Upper lobe of left lung (tissue), 6 donors: ENCODE measurements around the gene GABRA5. TPM values are rescaled to one million over a fixed set of nuclear protein-coding genes. Genes with fewer than 3 reads are reported as not detected.

Experiments
- ATAC-seq, 2 donors: fragments of 200-7000 bp; cut with Tn5 transposase; one replicate each; pipeline ENCODE4 v1.9.1; 2022; ENCODE audit warnings: mild to moderate bottlenecking in 2 of 2, moderate library complexity in 2 of 2; ENCODE audit not compliant: low FRiP score in 2 of 2
- DNase-seq, 2 donors: peaks; one replicate each; pipeline ENCODE4 v3.0.0-alpha.2; 2019 to 2020
- H3K27ac ChIP-seq, 4 donors: fragments of 200-600 bp; sonication (generic); one replicate each; pipeline ENCODE4 v1.5.1; 2016 to 2019
- H3K27me3 ChIP-seq, 4 donors: fragments of 200-600 bp; sonication (generic); one replicate each; pipeline ENCODE4 v1.5.1; 2017 to 2019
- H3K36me3 ChIP-seq, 4 donors: fragments of 200-600 bp; sonication (generic); one replicate each; pipeline ENCODE4 v1.5.1; 2016 to 2019
- H3K4me1 ChIP-seq, 4 donors: fragments of 200-600 bp; sonication (generic); one replicate each; pipeline ENCODE4 v1.5.1; 2018 to 2019
- H3K4me3 ChIP-seq, 4 donors: fragments of 200-600 bp; sonication (generic); one replicate each; pipeline ENCODE4 v1.5.1; 2017 to 2019; ENCODE audit warnings: mild to moderate bottlenecking in 2 of 4, moderate library complexity in 1 of 4
- H3K9me3 ChIP-seq, 4 donors: fragments of 200-600 bp; sonication (generic); one replicate each; pipeline ENCODE4 v1.5.1; 2018 to 2019
- CTCF ChIP-seq, 6 experiments: fragments of 450-650 bp in 4 of 6; fragments of 200-600 bp in 2 of 6; sonication (generic) in 2 of 6; IDR thresholded peaks; one replicate each; pipeline ENCODE4 v1.5.1; 2016 to 2019; ENCODE audit warnings: antibody characterized with exemption in 6 of 6
- EP300 ChIP-seq, 4 donors: sonication (generic); formaldehyde crosslinking; IDR thresholded peaks; one replicate each; pipeline ENCODE4 v1.5.1; 2017; ENCODE audit warnings: antibody characterized with exemption in 4 of 4, control low read depth in 2 of 4
- POLR2A ChIP-seq, 4 donors: fragments of 450-650 bp; IDR thresholded peaks; one replicate each; pipeline ENCODE4 v1.5.1; 2016 to 2017; ENCODE audit warnings: antibody characterized with exemption in 4 of 4, mild to moderate bottlenecking in 2 of 4
- POLR2AphosphoS5 ChIP-seq, 2 donors: sonication (generic); formaldehyde crosslinking; IDR thresholded peaks; one replicate each; pipeline ENCODE4 v1.5.1; 2017; ENCODE audit warnings: antibody characterized with exemption in 2 of 2
- WGBS, 2 donors: methylation state at CpG; one replicate each; pipeline ENCODE4 v1.1.5; 2017 to 2018; 5-methylcytosine and 5-hydroxymethylcytosine counted together
- total RNA-seq, 6 donors: library from RNA; depleted of rRNA in 4 of 6; stranded (reverse); fragments of >200 nt in 4 of 6; gene quantifications; one replicate each; pipeline versions ENCODE4 v1.1.0 to v1.2.1, GENCODE V29; 2016 to 2021
- donor health status: DM: no; HTN: no; CAD: no; lungs with moderate emphysema.
- donor health status: DM: no; HTN: yes; CAD: no; lungs with severe emphysema.

Gene GABRA5
- total RNA-seq, 6 donors from 2014 or later: 0.30 TPM; not detected in 5

- Histone ChIP-seq H3K9me3 (no peaks in the 10 kb centered on the region), H3K4me1 (no peaks in the 10 kb centered on the region), H3K4me3 (no peak overlapping the region), H3K36me3 (no peaks in the 10 kb centered on the region), H3K27me3 (no peaks in the 10 kb centered on the region), H3K27ac (no peak overlapping the region)
- no peak for ATAC-seq
- no peak for TF ChIP-seq CTCF (IDR thresholded peaks at IDR 0.05)
- TF ChIP-seq POLR2AphosphoS5 (IDR thresholded peaks at IDR 0.05): no peak
- TF ChIP-seq POLR2A (IDR thresholded peaks at IDR 0.05): no peak
- no peak for TF ChIP-seq EP300 (IDR thresholded peaks at IDR 0.05)
- no peak for DNase-seq
- WGBS, 2 donors: 69 to 77% methylated on average over 8 of the region's 8 CpGs
These were observed 61.2 kb downstream of the GABRA5 start for GRCh38 chr15:26928051-26928450.

GRCh38 chr15:26929588-26929987, 62.7 kb downstream of the GABRA5 start:
- ATAC-seq (peak; percentile 12 to 34), DNase-seq (peak in 1 of 2 donors; percentile 24)
- Histone ChIP-seq H3K27me3 (no peaks in the 10 kb centered on the region), H3K4me1 (no peaks in the 10 kb centered on the region), H3K9me3 (no peaks in the 10 kb centered on the region), H3K36me3 (no peaks in the 10 kb centered on the region), H3K4me3 (no peak overlapping the region), H3K27ac (no peak overlapping the region)
- 80 to 83% methylated on average over 3 to 4 of the region's 4 CpGs for WGBS, 2 donors
- TF ChIP-seq POLR2AphosphoS5 (IDR thresholded peaks at IDR 0.05): no peak
- no peak for TF ChIP-seq CTCF (IDR thresholded peaks at IDR 0.05)
- TF ChIP-seq EP300 (IDR thresholded peaks at IDR 0.05): no peak
- TF ChIP-seq POLR2A (IDR thresholded peaks at IDR 0.05): no peak

- no peak for TF ChIP-seq EP300 (IDR thresholded peaks at IDR 0.05)
- TF ChIP-seq POLR2A (IDR thresholded peaks at IDR 0.05): no peak
- no peak for TF ChIP-seq CTCF (IDR thresholded peaks at IDR 0.05)
- no peak for TF ChIP-seq POLR2AphosphoS5 (IDR thresholded peaks at IDR 0.05)
- no peaks in the 10 kb centered on the region for H3K4me1 ChIP-seq
- no peak overlapping the region for H3K4me3 ChIP-seq
- WGBS, 2 donors: 84 to 91% methylated on average over 6 of the region's 6 CpGs
- no peak for ATAC-seq
- no peak for DNase-seq
- H3K27ac ChIP-seq: no peak overlapping the region
- no peaks in the 10 kb centered on the region for H3K36me3 ChIP-seq
- no peaks in the 10 kb centered on the region for H3K27me3 ChIP-seq
- H3K9me3 ChIP-seq: no peaks in the 10 kb centered on the region
These were observed 68.0 kb downstream of the GABRA5 start for GRCh38 chr15:26934848-26935247.

GRCh38 chr15:26935322-26935721, 68.5 kb downstream of the GABRA5 start:
- WGBS, 2 donors: 88 to 92% methylated on average over 11 to 12 of the region's 12 CpGs
- H3K27ac ChIP-seq: no peak overlapping the region
- H3K9me3 ChIP-seq: no peaks in the 10 kb centered on the region
- H3K4me1 ChIP-seq: no peaks in the 10 kb centered on the region
- no peaks in the 10 kb centered on the region for H3K27me3 ChIP-seq
- no peak for ATAC-seq
- H3K36me3 ChIP-seq: no peaks in the 10 kb centered on the region
- peak in 1 of 2 donors; percentile 59 for DNase-seq
- H3K4me3 ChIP-seq: no peak overlapping the region
- no peak for TF ChIP-seq POLR2A (IDR thresholded peaks at IDR 0.05)
- TF ChIP-seq POLR2AphosphoS5 (IDR thresholded peaks at IDR 0.05): no peak
- TF ChIP-seq EP300 (IDR thresholded peaks at IDR 0.05): no peak
- TF ChIP-seq CTCF (IDR thresholded peaks at IDR 0.05): no peak

GRCh38 chr15:26936502-26936901, 69.6 kb downstream of the GABRA5 start:
- no peaks in the 10 kb centered on the region for H3K4me1 ChIP-seq
- TF ChIP-seq CTCF (IDR thresholded peaks at IDR 0.05): no peak
- TF ChIP-seq POLR2AphosphoS5 (IDR thresholded peaks at IDR 0.05): no peak
- TF ChIP-seq EP300 (IDR thresholded peaks at IDR 0.05): no peak
- TF ChIP-seq POLR2A (IDR thresholded peaks at IDR 0.05): no peak
- no peak overlapping the region for H3K4me3 ChIP-seq
- WGBS, 2 donors: 96 to 100% methylated on average over 1 to 5 of the region's 5 CpGs
- DNase-seq: no peak
- ATAC-seq: no peak
- H3K27ac ChIP-seq: no peak overlapping the region
- H3K9me3 ChIP-seq: no peaks in the 10 kb centered on the region
- no peaks in the 10 kb centered on the region for H3K36me3 ChIP-seq
- no peaks in the 10 kb centered on the region for H3K27me3 ChIP-seq
